GM18526 (cell line): ENCODE measurements around the gene CUL5.

ENCODE experiments used
- POLR2A ChIP-seq: IDR thresholded peaks from 3 replicates; pipeline ENCODE4 v1.6.1; 2011; ENCODE audit not compliant: insufficient read length; ENCODE audit errors: extremely low read depth

CUL5 gene

DNA sequence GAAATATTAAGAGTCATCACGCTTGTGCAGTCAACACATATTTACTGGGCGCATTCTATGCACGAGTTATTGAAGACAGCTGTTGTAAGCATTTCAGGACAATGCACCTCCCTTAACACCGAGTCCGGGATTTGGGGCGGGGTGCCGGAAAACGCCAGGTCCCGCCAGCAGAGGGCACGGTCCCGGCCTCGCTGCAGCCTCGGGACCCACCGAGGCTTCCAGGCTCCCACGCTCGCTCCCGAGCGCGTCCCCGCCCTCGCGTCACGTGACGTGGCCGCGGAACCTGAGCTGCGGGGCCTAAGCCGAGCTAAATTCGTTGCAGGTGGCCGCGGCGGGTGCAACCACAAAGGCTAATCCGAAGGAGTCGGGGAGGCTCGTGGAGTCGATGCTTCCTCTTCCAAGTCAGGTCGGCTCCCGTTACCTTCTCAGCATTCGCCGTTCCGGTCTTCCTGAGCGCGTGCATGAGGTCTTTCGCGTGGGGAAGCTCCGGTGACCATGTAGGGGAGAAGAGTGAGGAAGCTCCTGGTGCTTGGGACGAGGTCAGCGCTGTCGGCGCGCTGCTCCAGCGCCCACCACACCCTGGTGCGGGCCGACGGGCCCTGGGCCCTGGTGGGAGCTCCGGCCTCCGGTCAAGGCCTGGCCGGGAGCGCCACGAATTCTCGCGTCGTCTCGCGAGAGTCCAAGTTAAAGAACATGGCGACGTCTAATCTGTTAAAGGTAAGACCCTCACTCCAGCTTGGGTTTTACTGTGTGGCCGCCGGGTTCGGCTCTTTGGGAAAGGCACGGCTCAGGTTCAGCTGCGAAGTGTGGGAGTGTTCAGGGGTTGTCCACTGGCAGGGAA lies at the start of gene CUL5:
TSS of gene CUL5 (plus strand) at position 243 of the 841 bp plus-strand sequence. CDS start at position 694, 451 bp downstream.
- TF ChIP-seq POLR2A: peak; percentile 87

GRCh38 chr11:107961480-107961879 lies 47.2 kb upstream of the CUL5 start:
- TF ChIP-seq POLR2A: no peak

GRCh38 chr11:107962181-107962580 lies 46.5 kb upstream of the CUL5 start:
- no peak for TF ChIP-seq POLR2A

DNA sequence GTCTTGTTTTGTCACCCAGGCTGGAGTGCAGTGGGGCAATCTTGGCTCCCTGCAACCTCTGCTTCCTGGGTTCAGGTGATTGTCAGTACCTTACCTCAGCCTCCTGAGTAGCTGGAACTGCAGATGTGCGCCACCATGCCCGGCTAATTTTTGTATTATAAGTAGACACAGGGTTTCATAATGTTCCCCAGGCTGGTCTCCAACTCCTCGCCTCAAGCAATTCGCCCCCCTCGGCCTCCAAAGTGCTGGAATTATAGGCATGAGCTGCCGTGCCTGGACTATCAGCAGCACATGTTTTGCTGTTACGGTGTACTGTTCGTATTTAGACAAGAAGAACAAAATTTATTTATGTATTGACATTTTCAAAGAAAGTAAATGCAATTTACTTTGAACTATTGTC lies 45.6 kb upstream of the CUL5 start:
- no peak for TF ChIP-seq POLR2A

GRCh38 chr11:107969219-107969618 lies 39.5 kb upstream of the CUL5 start:
- TF ChIP-seq POLR2A: no peak

DNA sequence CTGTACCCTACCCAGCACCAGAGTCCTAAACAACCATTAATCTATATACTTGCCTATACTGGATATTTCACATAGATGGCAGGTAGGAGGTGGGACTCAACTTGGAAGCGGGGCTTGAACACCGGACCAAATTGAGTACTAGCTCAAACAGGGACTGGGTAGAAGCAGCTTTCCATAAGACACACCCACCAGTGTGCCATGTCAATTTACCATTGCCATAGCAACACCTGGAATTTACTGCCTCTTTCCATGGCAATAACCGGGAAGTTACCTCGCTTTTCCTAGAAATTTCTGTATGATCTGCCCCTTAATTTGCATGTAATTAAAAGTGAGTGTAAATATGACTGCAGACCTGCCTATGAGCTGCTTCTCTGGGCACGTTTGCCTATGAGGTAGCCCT lies 38.6 kb upstream of the CUL5 start:
- no peak for TF ChIP-seq POLR2A

DNA sequence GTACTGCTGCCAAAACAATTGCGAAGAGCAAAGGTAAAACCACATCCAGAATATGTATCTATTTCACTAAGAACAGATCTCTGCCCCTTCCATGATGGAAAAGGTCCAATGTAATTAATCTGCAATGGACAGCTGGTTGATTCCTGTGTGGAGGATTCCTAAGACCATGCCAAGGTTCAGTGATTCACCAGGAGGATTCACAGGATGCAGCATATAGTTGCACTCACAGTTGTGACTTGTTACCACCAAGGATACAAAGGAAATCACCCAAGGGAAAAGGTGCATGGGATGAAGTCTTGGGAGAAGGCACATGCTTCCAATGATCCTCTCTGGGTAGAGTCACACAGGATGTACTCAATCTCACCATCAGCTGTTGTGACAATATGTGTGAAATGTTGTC lies 35.1 kb upstream of the CUL5 start:
- no peak for TF ChIP-seq POLR2A

DNA sequence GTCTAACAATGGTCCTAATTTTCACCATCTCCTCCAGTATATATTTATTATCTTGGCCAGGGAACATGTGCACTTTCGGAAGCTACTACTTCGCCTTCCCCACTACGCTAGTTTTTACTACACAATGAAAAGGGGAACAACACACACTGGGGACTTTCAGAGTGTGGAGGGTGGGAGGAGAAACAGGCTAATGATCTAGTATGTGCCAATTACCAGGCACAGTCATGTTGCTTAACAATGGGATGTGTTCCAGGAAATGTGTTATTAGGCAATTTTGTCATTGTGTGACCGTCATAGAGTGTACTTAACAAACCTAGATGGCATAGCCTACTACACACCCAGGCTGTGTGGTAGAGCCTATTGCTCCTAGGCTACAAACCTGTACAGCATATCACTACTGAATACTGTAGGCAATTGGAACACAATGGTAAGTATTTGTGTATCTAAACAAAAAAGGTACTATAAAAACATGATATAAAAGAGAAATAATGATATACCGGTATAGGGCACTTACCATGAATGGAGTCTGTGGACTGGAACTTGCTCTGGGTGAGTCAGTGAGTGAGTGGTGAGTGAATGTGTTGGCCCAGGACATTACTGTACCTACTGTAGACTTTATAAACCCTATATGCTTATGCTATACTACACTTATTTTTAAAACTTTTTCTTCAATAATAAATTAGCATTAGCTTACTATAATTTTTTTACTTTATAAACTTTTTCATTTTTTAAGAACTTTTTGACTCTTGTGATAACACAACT lies 20.1 kb upstream of the CUL5 start:
- no peak for TF ChIP-seq POLR2A

DNA sequence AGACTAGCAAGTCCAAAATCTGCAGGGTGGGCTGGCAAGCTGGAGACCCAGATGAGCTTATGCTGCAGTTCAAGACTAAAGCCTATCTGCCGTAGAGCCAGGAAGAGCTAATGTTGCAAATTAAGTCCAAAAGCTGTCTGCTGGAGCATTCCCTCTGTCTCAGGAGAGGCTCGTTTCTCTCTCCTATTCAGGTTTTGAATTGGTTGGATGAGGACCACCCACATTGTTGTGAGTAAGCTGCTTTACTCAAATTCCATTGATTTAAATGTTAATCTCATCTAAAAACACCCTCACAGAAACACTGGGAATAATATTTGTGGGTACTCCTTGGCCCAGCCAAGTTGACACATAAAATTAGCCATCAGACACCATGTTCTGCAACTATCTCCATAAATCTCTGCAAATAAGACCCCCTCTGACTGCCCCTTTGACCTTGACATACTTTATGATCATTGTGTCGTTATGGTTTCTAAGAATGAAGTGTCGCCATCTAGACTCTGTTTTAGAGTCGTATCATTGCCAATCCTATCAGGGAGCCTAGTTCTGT lies 16.8 kb upstream of the CUL5 start:
- TF ChIP-seq POLR2A: no peak

- TF ChIP-seq POLR2A: no peak
These were observed 12.5 kb upstream of the CUL5 start for GRCh38 chr11:107996006-107996776.

DNA sequence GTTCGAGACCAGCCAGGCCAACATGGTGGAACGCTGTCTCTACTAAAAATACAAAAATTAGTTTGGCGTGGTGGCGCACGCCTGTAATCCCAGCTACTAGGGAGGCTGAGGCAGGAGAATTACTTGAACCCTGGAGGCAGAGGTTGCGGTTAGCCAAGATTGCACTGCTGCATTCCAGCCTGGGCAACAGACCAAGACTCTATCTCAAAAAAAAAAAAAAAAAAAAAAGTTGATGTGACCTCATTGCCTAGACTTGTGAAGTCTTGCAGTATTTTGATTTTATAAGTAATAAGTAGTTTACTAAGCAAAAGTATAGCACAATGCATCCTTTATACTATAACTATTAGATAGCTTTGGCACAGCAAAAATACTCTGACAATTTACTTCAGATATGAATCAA lies 9.9 kb upstream of the CUL5 start:
- no peak for TF ChIP-seq POLR2A

- no peak for TF ChIP-seq POLR2A
These were observed 8.8 kb upstream of the CUL5 start for GRCh38 chr11:107999759-108000455.

- TF ChIP-seq POLR2A: no peak
These were observed 6.2 kb upstream of the CUL5 start for GRCh38 chr11:108002476-108002875.

GRCh38 chr11:108003623-108004022 lies 5.1 kb upstream of the CUL5 start:
- no peak for TF ChIP-seq POLR2A

GRCh38 chr11:108007819-108008218 lies 879 bp upstream of the CUL5 start:
- TF ChIP-seq POLR2A: no peak
